Left ventricle myocardium inferior (tissue), 1 donor: Measurements from ENCODE around the gene KCNJ4. TPM values are rescaled to one million over a fixed set of nuclear protein-coding genes. Genes with fewer than 3 reads are reported as not detected.
A peak's percentile ranks its signal among the peaks of the same experiment; 100 is the strongest.
"Not testable (repeated sequence)": the region's sequence is repeated elsewhere in the genome, so short reads cannot be mapped to it uniquely, and the experiment has no call there.

Experiments used
- DNase-seq: peaks from one replicate; pipeline ENCODE4 v3.0.0-alpha.2; 2020
- H3K27ac ChIP-seq: fragments of 200-600 bp; replicated peaks from 2 replicates; pipeline ENCODE4 v1.8.0; 2021
- H3K27me3 ChIP-seq: fragments of 200-600 bp; 2 replicates; pipeline ENCODE4 v1.8.0; 2021; ENCODE audit warnings: low read depth
- H3K36me3 ChIP-seq: fragments of 200-600 bp; 2 replicates; pipeline ENCODE4 v1.8.0; 2021
- H3K4me1 ChIP-seq: fragments of 200-600 bp; 2 replicates; pipeline ENCODE4 v1.8.0; 2021
- H3K4me3 ChIP-seq: fragments of 200-600 bp; 2 replicates; pipeline ENCODE4 v1.8.0; 2021; ENCODE audit warnings: mild to moderate bottlenecking, moderate library complexity
- H3K9me3 ChIP-seq: fragments of 200-600 bp; replicated peaks from 2 replicates; pipeline ENCODE4 v1.8.0; 2021
- intact Hi-C: fragments of 100-400 bp; cut with micrococcal nuclease; formaldehyde crosslinking; loops from one replicate; pipeline ENCODE4 v1.11.0; 2022
- total RNA-seq: library from RNA; stranded (reverse); fragmentation: NEBNext Ultra II Directional; extraction: Animal tissue kit (Norgen Biotek cat#: 25700); gene quantifications from one replicate; pipeline ENCODE4 v1.2.1, GENCODE V29; 2021
- TF ChIP-seq, protein P1 (sequence below): fragments of 200-600 bp; IDR thresholded peaks from 2 replicates; pipeline ENCODE4 v1.8.0; 2021; ENCODE audit warnings: antibody characterized with exemption, mild to moderate bottlenecking, borderline replicate concordance
- donor health status: DM: no; HTN: yes; CAD: no; lungs with severe emphysema.

Gene KCNJ4
- total RNA-seq, 1 donor from 2014 or later: 45.7 TPM

DNA sequence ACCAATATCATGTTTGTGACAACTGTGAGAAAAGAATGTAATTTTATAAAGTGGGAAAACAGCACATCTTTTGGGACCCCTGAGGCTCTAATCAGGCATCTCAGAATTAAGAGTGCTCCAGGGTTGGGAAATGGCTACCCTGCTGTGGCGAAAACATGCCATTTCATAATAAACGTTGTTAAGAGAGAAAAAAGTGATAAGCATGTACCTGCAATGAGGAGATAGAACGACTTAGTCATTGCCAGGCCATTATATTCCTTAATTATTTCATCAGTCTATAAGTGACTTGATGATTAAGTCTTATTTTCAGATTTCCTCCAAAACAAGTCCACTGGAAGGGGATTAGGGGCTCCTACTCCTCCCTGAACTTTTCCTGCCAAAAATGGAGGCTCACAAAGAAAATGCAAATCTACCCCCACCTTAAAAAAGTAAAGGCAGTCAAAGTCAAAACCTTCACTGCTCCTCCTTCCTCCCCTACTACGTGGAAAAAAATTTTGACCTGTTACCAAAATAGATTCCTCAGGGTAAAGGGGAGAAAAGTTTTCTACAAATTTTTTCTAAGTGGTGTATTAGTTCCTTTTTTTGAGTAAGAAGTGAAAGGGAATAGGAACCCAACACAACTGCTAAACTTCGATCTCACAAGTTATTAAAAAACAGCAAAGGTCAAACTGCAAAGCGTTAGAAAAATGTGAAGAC is 59.9 kb downstream of the KCNJ4 start:
- H3K36me3 ChIP-seq, DNase-seq, H3K27me3 ChIP-seq, intact Hi-C loops, H3K9me3 ChIP-seq: not testable (repeated sequence)
- Histone ChIP-seq H3K4me3 (peak overlapping the region; percentile 97), H3K27ac (peak overlapping the region; percentile 99), H3K4me1 (peaks cover 87% of the 10 kb centered on the region)

DNA sequence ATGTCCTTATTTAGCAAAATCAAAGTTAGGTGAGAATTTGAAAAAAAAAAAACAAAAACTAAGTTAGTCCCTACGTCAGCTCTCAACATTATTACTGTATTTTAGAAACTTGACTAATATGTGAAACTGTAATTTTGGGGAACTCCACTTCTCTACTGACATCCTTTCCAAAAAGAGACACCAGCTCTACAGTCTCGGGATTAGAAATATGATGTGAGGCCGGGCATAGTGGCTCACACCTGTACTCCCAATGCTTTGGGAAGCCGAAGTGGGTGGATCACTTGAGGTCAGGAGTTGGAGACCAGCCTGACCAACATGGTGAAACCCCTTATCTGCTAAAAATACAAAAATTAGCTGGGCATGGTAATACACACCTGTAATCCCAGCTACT is 65.6 kb downstream of the KCNJ4 start:
- H3K4me3 ChIP-seq, intact Hi-C loops, H3K36me3 ChIP-seq, H3K9me3 ChIP-seq, H3K27me3 ChIP-seq, DNase-seq: not testable (repeated sequence)
- peaks cover 73% of the 10 kb centered on the region for H3K4me1 ChIP-seq
- peak overlapping the region; percentile 80 for H3K27ac ChIP-seq

DNA sequence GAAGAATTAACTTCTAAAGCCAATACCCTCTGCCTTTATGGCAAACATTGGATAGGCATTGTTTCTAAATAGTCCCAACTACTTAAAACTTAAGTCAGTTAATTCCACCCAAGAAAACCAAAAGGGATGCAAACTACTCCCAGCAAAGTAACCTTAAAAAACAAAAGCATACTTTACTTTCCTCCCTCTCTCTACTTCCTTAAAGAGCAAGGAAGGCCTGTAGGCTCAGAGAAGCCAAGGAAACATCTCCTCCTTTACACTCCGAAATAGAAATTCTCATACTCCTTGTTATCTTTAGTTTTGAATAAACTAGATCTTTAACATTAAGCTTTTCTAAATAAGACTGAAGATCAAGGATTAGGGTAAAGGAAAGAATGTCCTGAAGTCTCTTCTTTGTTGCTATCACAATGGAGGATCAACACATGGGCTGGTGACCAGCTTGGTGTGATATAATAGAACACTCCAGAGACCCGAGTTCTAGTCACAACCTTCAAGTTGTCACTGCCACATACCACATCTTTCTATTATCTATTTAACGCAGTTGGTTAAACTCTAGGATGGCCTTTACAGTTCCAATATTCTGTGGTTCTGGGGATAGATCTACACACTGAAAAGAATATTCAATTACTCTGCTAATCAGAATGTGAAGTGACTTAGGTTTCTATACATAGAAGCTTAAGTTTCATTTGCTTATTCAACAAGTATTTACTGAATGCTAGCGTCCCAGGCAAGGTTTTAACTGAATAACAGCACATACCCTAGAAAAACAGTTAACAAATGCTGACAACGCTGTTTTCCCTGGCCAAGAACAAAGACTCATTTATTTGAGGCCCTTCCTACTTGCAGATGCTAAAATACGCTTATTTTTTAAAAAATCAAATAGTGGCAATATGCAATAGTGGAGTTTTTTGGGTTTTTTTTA is 66.2 kb downstream of the KCNJ4 start:
- H3K36me3 ChIP-seq, DNase-seq, H3K9me3 ChIP-seq, H3K27me3 ChIP-seq, intact Hi-C loops, H3K4me3 ChIP-seq: not testable (repeated sequence)
- Histone ChIP-seq H3K4me1 (peaks cover 68% of the 10 kb centered on the region), H3K27ac (peak overlapping the region; percentile 80)

DNA sequence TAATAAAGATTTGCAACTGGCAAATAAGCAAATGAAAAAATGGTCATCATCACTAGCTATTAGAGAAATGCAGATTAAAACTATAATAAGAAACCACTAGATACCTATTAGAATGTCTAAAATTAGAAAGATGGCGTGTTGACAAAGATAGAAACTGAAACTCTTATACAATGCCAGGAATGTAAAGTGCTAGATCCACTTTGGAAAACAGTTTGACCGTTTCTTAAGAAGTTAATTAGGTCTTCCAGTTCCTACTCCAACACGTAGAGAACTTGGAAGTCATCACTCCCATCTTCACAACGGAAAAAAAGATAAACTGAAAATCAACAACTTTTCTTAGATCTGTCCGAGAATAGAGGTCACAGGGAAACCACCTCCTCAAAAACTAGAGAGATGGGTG is 68.1 kb downstream of the KCNJ4 start:
- H3K27me3 ChIP-seq, DNase-seq, intact Hi-C loops, H3K36me3 ChIP-seq, H3K9me3 ChIP-seq: not testable (repeated sequence)
- Histone ChIP-seq H3K4me1 (peaks cover 71% of the 10 kb centered on the region), H3K4me3 (peak overlapping the region; percentile 47), H3K27ac (peak overlapping the region; percentile 80)

DNA sequence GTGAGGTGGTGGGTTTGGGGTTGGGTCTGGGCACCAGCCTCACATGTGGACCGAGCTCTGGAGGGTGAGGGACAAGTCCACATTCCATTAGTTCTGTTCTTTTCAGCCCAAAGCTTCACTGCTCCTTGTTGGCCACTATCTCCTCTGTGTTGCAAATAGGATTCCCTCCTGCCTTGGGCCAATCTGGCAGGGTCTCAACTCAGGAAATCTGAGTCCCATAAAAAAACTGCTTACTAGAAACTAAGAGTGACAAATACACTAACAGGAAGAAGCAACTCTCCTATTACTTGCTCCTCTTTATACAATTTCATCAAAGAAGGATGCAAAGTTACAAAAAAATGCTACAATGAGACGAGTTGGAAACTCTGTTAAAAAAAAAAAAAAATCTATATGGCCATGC is 71.6 kb downstream of the KCNJ4 start:
- TF ChIP-seq, protein P1, sequence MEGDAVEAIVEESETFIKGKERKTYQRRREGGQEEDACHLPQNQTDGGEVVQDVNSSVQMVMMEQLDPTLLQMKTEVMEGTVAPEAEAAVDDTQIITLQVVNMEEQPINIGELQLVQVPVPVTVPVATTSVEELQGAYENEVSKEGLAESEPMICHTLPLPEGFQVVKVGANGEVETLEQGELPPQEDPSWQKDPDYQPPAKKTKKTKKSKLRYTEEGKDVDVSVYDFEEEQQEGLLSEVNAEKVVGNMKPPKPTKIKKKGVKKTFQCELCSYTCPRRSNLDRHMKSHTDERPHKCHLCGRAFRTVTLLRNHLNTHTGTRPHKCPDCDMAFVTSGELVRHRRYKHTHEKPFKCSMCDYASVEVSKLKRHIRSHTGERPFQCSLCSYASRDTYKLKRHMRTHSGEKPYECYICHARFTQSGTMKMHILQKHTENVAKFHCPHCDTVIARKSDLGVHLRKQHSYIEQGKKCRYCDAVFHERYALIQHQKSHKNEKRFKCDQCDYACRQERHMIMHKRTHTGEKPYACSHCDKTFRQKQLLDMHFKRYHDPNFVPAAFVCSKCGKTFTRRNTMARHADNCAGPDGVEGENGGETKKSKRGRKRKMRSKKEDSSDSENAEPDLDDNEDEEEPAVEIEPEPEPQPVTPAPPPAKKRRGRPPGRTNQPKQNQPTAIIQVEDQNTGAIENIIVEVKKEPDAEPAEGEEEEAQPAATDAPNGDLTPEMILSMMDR: no peak
- intact Hi-C loops: no loop called here
- H3K27ac ChIP-seq: no peak overlapping the region
- DNase-seq: no peak
- H3K4me1 ChIP-seq: peaks cover 44% of the 10 kb centered on the region
- H3K27me3 ChIP-seq: no peaks in the 10 kb centered on the region
- no peak overlapping the region for H3K4me3 ChIP-seq
- no peaks in the 10 kb centered on the region for H3K9me3 ChIP-seq
- peaks cover 17% of the 10 kb centered on the region for H3K36me3 ChIP-seq

DNA sequence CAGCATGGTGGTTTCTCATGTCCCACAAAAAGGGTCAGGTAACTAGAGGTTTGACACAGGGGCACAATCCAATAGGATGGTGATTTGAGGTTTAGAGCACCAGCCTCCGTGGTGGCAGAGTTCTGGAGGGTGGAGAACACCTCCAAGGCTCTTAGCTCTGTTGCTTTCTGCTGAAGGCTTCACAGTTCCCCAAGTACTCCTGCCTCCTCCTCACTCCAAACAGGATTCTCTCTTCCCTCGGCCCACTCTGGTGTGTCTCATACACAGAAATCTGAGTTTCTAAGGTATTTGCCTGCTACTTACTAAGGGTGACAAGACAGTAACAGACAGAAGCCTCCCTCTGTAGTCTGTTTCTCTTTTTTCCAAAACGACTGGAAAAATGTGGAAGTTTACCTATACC is 73.6 kb downstream of the KCNJ4 start:
- peaks cover 32% of the 10 kb centered on the region for H3K4me1 ChIP-seq
- intact Hi-C loops, H3K4me3 ChIP-seq, H3K9me3 ChIP-seq, H3K27me3 ChIP-seq, H3K27ac ChIP-seq, DNase-seq: not testable (repeated sequence)
- H3K36me3 ChIP-seq: peaks cover 30% of the 10 kb centered on the region

Other genes starting within 250 kb of the KCNJ4 start
- 50.6 TPM for gene TMEM184B, start 182.2 kb downstream of the KCNJ4 start, total RNA-seq
- gene CSNK1E, start 137.8 kb downstream of the KCNJ4 start, total RNA-seq: 76.1 TPM
- gene KDELR3, start 12.9 kb upstream of the KCNJ4 start, total RNA-seq: 6.0 TPM
- gene DDX17, start 51.1 kb upstream of the KCNJ4 start, total RNA-seq: 228 TPM
- 1.0 TPM for gene DMC1, start 115.0 kb upstream of the KCNJ4 start, total RNA-seq
- 1.0 TPM for gene FAM227A, start 201.2 kb upstream of the KCNJ4 start, total RNA-seq
- 44.4 TPM for gene CBY1, start 201.4 kb upstream of the KCNJ4 start, total RNA-seq
- gene TOMM22, start 226.8 kb upstream of the KCNJ4 start, total RNA-seq: 66.6 TPM
- 18.7 TPM for gene JOSD1, start 245.7 kb upstream of the KCNJ4 start, total RNA-seq